Endometrial microvascular endothelial cells (primary cell): Measurements from ENCODE around the gene MC2R. TPM values are rescaled to one million over a fixed set of nuclear protein-coding genes. Genes with fewer than 3 reads are reported as not detected.

Experiments
- in situ Hi-C: cut with HindIII; loops from 2 replicates; pipeline ENCODE4 v1.10.0; 2017; ENCODE audit warnings: low sequenced_read_pairs, low pct_unique_long_range_greater_than_20kb; ENCODE audit errors: inconsistent ontology term
- total RNA-seq: library from RNA; depleted of rRNA; stranded (reverse); fragments of >200 nt; gene quantifications from one replicate; pipeline ENCODE4 v1.2.3, GENCODE V29; 2015; ENCODE audit errors: inconsistent ontology term

Gene MC2R
- total RNA-seq: not detected

DNA sequence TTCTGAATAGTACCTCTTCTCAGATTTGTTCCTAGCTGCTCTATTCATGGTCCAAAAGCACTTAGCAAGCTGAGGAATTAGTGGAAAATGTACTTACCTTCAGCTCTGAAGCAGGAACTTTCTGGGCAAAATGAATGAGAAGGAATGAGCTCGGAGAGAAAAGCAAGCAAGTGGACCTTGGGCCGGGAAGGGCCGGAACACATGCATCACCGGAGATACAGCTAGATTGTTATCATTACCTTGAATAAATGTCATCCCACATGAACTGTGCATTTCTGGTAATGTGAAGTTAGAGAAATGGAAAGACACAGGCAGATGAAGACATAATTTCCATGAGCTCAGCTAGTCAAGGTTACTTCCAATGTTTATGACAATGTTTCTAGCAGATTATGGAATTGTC is at the start of gene MC2R:
TSS of gene MC2R (minus strand) at position 146 of the 400 bp plus-strand sequence. CDS start 30,018 bp downstream, outside the sequence.
- in situ Hi-C loops: no loop called here

- in situ Hi-C loops: no loop called here
Observed at GRCh38 chr18:13945811-13946210, 30.5 kb upstream of the MC2R start.

DNA sequence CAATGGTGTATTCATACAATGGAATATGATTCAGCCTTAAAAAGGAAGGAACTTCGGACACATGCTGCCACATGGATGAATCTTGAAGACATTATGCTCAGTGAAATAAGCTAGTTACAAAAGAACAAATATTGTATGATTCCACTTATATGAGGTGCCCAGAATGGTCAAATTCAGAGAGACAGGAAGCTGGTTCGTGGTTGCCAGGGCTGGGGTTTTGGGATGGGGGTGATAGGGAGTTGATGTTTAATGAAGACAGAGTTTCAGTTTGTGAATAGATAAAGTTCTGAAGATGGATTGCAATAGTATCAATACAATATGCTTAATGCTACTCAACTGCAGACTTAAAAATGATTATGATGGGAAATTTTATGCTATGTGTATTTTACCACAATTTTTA is 28.0 kb upstream of the MC2R start:
- in situ Hi-C loops: no loop called here

DNA sequence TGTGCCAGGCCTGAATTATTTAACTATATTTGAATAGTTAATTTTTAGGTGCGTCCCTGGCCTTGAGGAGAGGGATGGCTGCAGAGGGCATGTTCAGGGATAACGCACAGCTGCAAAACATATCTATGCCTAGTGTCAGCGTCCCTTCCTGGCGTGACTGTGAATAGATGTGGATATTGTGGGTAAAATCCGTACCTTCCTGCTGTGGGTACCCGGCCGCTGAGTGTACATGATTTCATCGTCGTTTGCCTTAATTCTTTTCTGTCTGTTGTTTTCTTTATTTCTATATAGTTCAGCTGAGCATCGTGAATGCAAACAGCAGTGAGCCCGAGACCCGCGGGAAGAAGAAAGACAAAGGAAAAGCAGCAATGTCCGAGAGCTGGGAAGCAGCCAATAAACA is 25.0 kb upstream of the MC2R start:
- in situ Hi-C loops: no loop called here

- in situ Hi-C loops: no loop called here
Observed at GRCh38 chr18:13934676-13935075, 19.3 kb upstream of the MC2R start.

- in situ Hi-C loops: no loop called here
Observed at GRCh38 chr18:13934058-13934457, 18.7 kb upstream of the MC2R start.

- in situ Hi-C loops: no loop called here
Observed at GRCh38 chr18:13932285-13933025, 17.1 kb upstream of the MC2R start.

DNA sequence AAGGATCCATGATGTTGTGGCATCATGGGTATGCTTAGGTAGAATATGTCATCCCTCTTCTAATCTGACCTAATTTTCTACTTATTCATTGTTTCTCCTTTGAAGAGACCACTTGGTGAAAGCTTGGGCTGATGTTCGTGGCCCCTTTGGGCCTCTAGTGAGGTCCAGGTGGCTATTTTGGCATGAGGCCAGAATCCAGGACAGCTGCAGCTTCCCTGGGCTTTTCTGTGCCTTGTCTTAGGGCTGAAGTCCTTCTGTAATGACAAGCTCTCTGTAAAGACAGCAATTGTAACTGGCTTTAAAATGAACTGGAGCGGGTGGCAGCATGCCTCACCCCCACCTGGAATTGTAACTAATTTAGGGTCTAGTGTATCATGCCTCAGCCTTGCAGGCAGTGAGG is 15.6 kb upstream of the MC2R start:
- in situ Hi-C loops: no loop called here

DNA sequence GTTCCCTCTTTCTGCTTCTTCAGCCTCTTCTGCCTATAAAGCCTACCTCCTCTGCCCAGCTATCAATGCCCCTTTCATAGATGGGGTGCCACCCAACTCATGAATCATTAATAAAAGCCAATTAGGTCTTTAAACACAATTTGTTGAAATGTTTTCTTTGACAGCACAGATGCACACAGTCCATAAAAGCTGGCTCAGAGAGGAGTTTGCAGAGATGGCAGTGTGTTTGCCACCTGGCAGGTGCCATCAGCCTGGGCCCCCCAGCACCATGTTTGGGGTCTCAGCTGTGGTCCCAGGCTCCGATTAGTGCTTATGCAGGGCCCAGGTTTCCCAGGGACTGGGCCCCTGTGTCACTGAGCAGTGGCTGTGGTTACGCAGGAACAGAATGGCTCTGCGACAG is 7.9 kb upstream of the MC2R start:
- in situ Hi-C loops: no loop called here

DNA sequence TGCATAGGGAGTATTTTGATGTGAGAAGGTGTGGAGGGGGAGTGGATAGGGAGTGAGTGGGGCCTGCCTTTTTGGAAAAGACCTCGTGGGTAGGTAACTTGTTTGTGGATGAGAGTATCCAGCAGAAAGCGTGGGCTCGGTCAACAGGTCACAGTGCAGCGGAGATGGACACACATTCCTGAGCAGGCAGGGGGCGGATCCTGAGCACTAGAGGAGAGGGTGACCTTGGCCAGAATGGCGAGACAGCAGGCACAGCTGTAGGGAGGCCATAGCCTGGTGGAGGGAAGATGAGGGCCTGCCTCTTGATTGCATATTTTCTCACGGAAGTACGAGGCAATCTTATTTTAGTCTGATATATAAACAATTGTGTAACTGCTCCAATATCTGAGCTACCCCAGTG is 3.6 kb upstream of the MC2R start:
- in situ Hi-C loops: no loop called here

DNA sequence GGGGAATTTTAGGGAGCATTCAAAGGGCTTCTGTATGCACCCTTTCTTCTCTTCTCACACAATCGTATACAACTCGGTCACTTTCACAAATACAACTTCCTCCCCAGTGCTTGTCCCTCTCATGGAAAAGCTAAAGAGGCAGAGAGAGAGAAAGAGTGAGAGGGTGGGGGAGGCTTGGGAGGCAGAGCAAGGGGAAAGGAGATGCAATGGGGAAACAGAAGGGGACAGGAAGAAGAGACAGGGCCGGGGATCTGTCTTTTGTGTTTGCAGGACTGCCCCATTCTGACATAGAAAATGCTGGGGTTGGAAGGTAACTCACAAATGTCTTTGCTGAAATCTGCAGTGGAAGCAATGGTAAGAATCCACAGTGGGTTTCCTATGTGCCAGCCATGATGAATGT is 2.1 kb upstream of the MC2R start:
- in situ Hi-C loops: no loop called here

GRCh38 chr18:13916559-13916958 is 1.2 kb upstream of the MC2R start:
- in situ Hi-C loops: no loop called here

DNA sequence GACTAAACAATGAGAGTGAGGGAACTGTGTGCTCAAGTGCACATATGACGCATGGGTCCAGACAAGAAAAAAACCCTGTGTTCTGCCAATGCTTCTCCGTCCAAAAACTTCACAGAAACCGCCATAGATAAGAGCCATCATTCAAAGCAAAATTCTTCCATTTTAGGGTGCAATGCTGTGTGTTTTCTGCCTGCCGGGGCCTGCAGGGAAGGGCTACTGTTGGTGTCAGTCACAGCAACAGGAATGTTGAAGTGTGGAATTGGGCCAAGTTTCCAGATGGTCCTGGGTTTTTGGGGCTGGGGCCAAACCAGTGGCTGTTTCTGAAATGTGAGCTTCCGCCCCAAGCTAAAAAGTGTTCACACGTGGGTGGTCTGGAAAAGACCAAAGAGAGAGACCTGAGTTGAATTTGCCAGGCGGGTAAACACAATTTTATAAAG is 677 bp upstream of the MC2R start:
- in situ Hi-C loops: no loop called here

DNA sequence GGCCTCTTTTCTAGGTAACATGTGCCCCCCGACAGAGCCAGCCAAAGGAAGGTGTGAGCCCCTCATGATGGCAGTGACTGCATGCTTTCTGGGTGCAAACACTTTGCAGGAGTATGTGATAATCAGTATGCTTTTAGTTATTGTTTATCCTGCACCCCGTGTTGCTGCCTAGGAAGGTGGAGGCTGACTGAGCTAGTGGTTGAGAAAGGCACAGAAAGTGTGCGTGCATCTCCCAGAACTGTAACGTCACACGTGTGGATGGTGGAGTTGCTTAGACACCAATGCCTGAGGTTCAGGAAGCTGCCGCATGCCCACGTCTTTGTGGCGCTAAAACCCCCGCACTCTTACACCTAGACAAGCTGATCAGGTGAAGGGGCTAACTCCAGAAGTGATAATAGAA is 580 bp downstream of the MC2R start:
- in situ Hi-C loops: no loop called here

GRCh38 chr18:13914170-13914569 is 1.2 kb downstream of the MC2R start:
- in situ Hi-C loops: no loop called here

GRCh38 chr18:13913205-13913604 is 2.1 kb downstream of the MC2R start:
- in situ Hi-C loops: no loop called here

DNA sequence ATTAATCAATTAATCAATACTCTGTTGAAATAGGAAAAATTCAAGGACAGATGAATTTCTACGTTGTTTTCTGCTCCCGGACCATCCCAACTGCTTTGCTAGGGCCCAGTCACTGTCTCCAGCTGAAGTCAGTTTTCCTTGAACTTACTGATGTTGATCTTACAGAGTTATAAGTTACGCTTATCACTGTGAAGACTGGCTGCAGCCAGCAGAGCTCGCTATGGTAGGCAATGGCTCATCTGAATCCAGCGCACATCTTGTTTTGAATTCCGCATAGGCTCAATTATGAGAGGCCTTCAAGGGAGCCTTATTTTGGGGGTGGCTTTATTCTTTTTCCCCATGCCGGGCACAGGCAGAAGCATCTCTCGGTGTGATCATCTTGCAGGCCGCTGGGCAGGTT is 2.7 kb downstream of the MC2R start:
- in situ Hi-C loops: no loop called here

- in situ Hi-C loops: no loop called here
Observed at GRCh38 chr18:13910986-13911385, 4.3 kb downstream of the MC2R start.

- in situ Hi-C loops: no loop called here
Observed at GRCh38 chr18:13910501-13910900, 4.8 kb downstream of the MC2R start.

DNA sequence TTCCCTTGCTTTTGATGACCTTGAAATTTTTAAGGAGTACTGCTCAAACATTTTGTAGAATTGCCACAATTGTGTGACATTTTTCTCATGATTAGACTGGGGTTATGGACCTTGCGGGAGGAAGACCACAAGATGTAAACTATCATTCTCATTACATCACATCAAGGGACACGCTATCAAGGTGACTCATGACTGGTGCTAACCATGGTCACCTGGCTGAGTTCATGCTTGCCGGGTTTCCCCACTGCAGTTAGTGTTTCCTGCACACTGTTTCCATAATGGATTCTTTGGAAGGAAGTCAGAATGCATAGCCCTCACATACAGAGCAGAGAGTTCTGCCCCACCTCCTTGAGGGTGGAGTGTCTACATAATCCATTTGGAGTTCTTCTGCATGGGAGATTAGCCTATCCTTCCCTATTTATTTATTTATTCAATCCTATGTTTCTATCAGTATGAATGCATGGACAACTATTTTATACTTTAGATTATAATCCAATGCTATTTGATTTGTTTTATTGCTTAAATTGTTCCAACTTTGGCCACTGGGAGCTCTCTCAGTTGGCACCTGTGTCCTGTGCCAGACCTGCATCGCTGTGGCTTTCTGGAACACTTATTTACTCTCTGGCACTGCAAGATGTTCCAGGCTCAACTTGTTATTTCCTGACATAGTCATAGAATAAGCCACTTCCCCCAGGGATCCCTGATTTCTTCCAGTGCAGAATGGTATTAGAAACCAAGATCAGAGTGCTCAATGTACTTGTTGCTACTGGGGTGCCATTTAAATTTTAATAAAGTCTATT is 6.0 kb downstream of the MC2R start:
- in situ Hi-C loops: no loop called here
